Activated naive CD4-positive, alpha-beta T cell treated with anti-CD3 and anti-CD28 coated beads, Interleukin-2, amount 50 U/mL, for 24 hours (primary cell): Measurements from ENCODE around the gene NRBF2.

Experiments
- H3K27ac Mint-ChIP-seq: one replicate; pipeline ENCODE4 v1.8.0; 2021; ENCODE audit warnings: mild to moderate bottlenecking, mixed read lengths
- H3K27me3 Mint-ChIP-seq: one replicate; pipeline ENCODE4 v1.8.0; 2021; ENCODE audit warnings: mixed read lengths
- H3K36me3 Mint-ChIP-seq: one replicate; pipeline ENCODE4 v1.8.0; 2021; ENCODE audit warnings: mixed read lengths
- H3K4me1 Mint-ChIP-seq: one replicate; pipeline ENCODE4 v1.8.0; 2021; ENCODE audit warnings: mixed read lengths
- H3K4me3 Mint-ChIP-seq: one replicate; pipeline ENCODE4 v1.8.0; 2021; ENCODE audit warnings: mild to moderate bottlenecking, mixed read lengths
- H3K9me3 Mint-ChIP-seq: one replicate; pipeline ENCODE4 v1.8.0; 2021; ENCODE audit warnings: mixed read lengths

Gene NRBF2

GRCh38 chr10:63107943-63108437 is 25.1 kb upstream of the NRBF2 start:
- H3K27me3 Mint-ChIP-seq: peaks cover 4% of the 10 kb centered on the region
- no peaks in the 10 kb centered on the region for H3K9me3 Mint-ChIP-seq
- H3K4me3 Mint-ChIP-seq: no peak overlapping the region
- H3K4me1 Mint-ChIP-seq: no peaks in the 10 kb centered on the region
- H3K36me3 Mint-ChIP-seq: no peaks in the 10 kb centered on the region
- no peak overlapping the region for H3K27ac Mint-ChIP-seq

- H3K4me3 Mint-ChIP-seq: no peak overlapping the region
- H3K36me3 Mint-ChIP-seq: no peaks in the 10 kb centered on the region
- no peaks in the 10 kb centered on the region for H3K4me1 Mint-ChIP-seq
- no peaks in the 10 kb centered on the region for H3K9me3 Mint-ChIP-seq
- H3K27me3 Mint-ChIP-seq: peaks cover 4% of the 10 kb centered on the region
- H3K27ac Mint-ChIP-seq: no peak overlapping the region
Observed at GRCh38 chr10:63110940-63111339, 22.2 kb upstream of the NRBF2 start.

DNA sequence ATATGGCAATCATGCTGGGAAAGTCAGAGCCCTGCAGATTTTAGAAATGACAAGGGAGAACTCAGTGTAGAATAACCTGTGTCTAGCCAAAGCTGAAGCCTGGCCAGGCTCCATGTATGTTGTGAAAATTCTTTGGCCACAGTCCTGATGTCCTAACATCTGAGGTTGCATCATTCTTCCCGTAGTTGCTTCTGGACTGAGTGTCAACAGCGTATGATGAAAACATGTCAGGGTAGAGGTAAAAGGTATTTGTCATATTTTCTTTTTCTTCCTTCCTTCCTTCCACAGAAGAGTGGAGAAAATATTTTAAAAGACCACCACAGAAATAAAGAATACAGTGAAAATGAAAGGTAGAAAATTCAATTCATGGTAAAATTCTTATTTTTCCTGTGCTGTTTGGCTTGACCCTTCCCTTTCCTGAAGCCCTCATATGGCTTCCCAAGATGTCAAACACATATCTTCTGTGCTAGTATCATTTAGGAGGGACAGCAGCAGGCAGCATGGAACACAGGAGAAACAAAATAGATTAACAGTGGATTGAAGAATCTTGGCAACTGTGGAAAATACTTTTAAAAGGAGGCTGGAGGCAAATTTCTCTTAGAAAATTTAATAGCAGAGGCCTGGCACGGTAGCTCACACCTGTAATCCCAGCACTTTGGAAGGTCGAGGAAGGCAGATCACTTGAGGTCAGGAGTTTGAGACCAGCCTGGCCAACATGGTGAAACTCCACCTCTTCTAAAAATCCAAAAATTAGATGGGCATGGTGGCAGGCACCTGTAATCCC is 18.9 kb upstream of the NRBF2 start:
- no peaks in the 10 kb centered on the region for H3K9me3 Mint-ChIP-seq
- no peak overlapping the region for H3K27ac Mint-ChIP-seq
- no peaks in the 10 kb centered on the region for H3K36me3 Mint-ChIP-seq
- no peak overlapping the region for H3K4me3 Mint-ChIP-seq
- H3K4me1 Mint-ChIP-seq: no peaks in the 10 kb centered on the region
- peaks cover 2% of the 10 kb centered on the region for H3K27me3 Mint-ChIP-seq

DNA sequence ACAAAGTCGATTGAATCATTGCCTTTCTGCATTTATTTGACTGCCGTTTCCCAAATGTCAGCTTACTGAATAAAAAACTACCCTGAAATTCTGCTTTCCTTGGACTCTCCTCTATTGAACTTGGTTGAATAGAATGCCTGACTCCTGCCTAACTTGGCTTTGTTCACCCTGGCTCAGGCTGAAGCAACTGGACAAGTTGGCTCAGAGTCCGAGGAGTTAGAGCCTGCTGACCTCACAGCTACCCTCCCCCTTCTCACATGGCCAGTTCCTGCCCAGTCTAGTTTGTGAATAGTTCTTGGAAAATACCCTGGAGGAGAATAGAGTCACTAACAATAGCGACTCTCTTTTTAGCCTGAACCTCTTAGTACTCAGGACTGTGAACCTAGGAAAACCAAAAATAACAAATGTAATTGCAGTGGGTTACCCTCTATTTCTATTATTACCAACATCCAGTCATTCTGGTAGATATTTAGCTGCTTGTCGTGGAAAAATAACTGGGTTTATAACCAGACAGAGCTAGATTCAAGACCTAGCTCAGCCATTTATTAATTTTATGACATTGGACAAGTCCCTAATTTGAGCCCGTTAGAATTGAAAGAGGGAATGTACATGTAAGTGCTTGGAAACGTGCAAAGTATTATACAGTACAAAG is 17.3 kb upstream of the NRBF2 start:
- no peaks in the 10 kb centered on the region for H3K9me3 Mint-ChIP-seq
- peaks cover 2% of the 10 kb centered on the region for H3K27me3 Mint-ChIP-seq
- H3K4me3 Mint-ChIP-seq: no peak overlapping the region
- H3K4me1 Mint-ChIP-seq: no peaks in the 10 kb centered on the region
- H3K27ac Mint-ChIP-seq: no peak overlapping the region
- H3K36me3 Mint-ChIP-seq: no peaks in the 10 kb centered on the region

DNA sequence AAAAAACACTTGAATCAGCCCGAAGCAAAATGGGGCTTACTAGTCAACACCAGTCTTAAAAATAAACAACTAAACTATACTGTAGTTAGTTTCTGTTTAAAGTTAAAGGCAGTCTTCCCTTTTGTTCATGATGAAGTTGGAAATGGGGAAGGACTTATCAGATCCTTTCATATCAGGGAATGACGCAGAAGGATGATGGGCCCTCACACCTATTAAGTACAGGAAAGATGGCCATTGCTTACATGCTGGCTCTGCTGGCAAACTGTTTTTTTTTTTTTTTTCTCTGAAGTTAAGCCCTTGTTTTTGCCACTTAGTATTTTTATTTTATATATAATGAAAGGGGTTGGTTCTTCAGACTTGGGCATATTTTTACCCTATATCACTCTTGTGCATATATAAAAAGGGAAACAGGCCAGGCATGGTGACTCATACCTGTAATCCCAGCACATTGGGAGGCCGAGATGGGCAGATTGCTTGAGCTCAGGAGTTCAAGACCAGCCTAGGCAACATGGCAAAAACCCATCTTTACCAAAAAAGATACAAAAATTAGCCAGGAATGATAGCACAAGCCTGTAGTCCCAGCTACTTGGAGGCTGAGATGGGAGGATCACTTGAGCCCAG is 16.6 kb upstream of the NRBF2 start:
- Mint-ChIP-seq H3K4me1 (no peaks in the 10 kb centered on the region), H3K9me3 (no peaks in the 10 kb centered on the region), H3K27ac (no peak overlapping the region), H3K4me3 (no peak overlapping the region), H3K27me3 (peaks cover 2% of the 10 kb centered on the region), H3K36me3 (no peaks in the 10 kb centered on the region)

- Mint-ChIP-seq H3K27ac (no peak overlapping the region), H3K4me1 (no peaks in the 10 kb centered on the region), H3K36me3 (no peaks in the 10 kb centered on the region), H3K27me3 (peaks cover 2% of the 10 kb centered on the region), H3K4me3 (no peak overlapping the region), H3K9me3 (no peaks in the 10 kb centered on the region)
Observed at GRCh38 chr10:63119041-63119440, 14.1 kb upstream of the NRBF2 start.

- H3K4me3 Mint-ChIP-seq: no peak overlapping the region
- no peaks in the 10 kb centered on the region for H3K36me3 Mint-ChIP-seq
- no peak overlapping the region for H3K27ac Mint-ChIP-seq
- H3K27me3 Mint-ChIP-seq: peaks cover 2% of the 10 kb centered on the region
- H3K9me3 Mint-ChIP-seq: no peaks in the 10 kb centered on the region
- H3K4me1 Mint-ChIP-seq: no peaks in the 10 kb centered on the region
Observed at GRCh38 chr10:63120554-63120953, 12.6 kb upstream of the NRBF2 start.

DNA sequence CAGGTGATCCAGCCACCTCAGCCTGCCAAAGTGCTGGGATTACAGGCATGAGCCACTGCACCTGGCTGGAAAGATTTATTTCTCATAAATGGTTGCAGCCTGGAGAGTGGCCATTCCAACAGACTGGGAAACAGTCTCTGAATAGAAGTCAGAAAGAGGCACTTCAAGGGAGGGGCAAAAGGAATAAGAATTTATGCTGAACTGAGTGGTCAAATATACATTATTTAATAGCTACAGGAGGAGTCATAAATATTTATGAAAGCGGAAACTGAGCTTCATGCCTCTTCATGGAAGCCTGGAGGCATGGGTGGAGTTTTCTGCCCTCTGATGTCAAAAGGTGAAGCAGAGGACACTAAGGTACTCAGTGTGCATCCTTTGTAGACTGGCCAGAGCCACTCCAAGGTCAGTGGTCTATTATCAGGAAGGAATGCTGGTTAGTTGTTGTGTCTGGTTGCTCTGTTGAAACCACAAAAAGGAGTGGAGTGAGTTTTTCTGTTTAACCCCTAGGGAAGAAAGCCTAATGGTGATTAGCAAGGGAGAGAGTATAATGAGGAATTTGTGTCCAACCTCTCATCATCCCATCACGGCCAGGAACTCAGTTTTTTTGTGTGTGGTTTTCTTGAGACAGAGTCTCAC is 9.3 kb upstream of the NRBF2 start:
- Mint-ChIP-seq H3K4me3 (no peak overlapping the region), H3K27me3 (no peaks in the 10 kb centered on the region), H3K27ac (no peak overlapping the region), H3K9me3 (no peaks in the 10 kb centered on the region), H3K4me1 (no peaks in the 10 kb centered on the region), H3K36me3 (no peaks in the 10 kb centered on the region)

- Mint-ChIP-seq H3K27ac (no peak overlapping the region), H3K36me3 (no peaks in the 10 kb centered on the region), H3K4me3 (no peak overlapping the region), H3K9me3 (no peaks in the 10 kb centered on the region), H3K27me3 (no peaks in the 10 kb centered on the region), H3K4me1 (no peaks in the 10 kb centered on the region)
Observed at GRCh38 chr10:63125459-63125858, 7.7 kb upstream of the NRBF2 start.

- Mint-ChIP-seq H3K4me1 (peaks cover 5% of the 10 kb centered on the region), H3K27ac (no peak overlapping the region), H3K36me3 (no peaks in the 10 kb centered on the region), H3K9me3 (peaks cover 5% of the 10 kb centered on the region), H3K4me3 (no peak overlapping the region), H3K27me3 (no peaks in the 10 kb centered on the region)
Observed at GRCh38 chr10:63128443-63128842, 4.7 kb upstream of the NRBF2 start.

GRCh38 chr10:63129888-63130287 is 3.2 kb upstream of the NRBF2 start:
- Mint-ChIP-seq H3K9me3 (peaks cover 5% of the 10 kb centered on the region), H3K27me3 (no peaks in the 10 kb centered on the region), H3K36me3 (no peaks in the 10 kb centered on the region), H3K27ac (no peak overlapping the region), H3K4me1 (peaks cover 11% of the 10 kb centered on the region), H3K4me3 (no peak overlapping the region)

- H3K27ac Mint-ChIP-seq: peak overlapping the region; percentile 88
- peak overlapping the region; percentile 92 for H3K4me3 Mint-ChIP-seq
- no peaks in the 10 kb centered on the region for H3K36me3 Mint-ChIP-seq
- no peaks in the 10 kb centered on the region for H3K27me3 Mint-ChIP-seq
- peaks cover 5% of the 10 kb centered on the region for H3K9me3 Mint-ChIP-seq
- H3K4me1 Mint-ChIP-seq: peaks cover 29% of the 10 kb centered on the region
Observed at GRCh38 chr10:63132651-63133055, 475 bp upstream of the NRBF2 start.

DNA sequence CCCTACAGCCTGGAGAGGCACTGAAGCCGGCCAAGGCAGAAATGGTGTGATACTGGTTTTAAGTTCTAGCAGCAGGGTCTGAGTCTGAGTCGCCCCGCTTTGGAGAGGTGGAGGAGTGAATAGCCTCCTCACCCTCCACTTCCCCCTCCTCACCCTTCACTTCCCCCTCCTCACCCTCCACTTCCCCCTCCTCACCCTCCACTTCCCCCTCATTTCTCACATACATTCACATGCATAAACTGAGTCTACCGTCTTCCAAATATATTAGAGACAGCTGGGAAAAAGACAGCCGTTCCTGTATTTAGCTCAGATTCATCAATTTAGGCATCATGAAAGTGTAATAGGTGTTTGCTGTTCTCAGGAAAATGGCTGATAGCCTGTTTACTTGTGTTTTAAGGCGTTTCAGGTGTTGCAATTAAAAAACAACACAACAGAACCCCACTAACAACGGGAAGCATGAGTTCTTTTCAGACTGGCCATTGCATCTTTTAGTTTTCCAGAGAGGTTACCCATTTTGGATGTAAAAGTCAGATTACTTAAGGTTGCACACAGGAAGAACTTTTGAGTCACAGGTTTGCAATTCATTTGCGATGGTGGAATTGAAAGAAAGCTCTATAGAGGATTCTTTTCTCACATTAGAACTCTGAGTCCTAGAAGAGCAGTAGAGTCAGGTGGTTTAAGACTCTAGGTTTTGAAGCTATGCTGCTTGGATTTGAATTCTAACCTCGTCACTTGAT is 861 bp downstream of the NRBF2 start:
- no peaks in the 10 kb centered on the region for H3K36me3 Mint-ChIP-seq
- peaks cover 37% of the 10 kb centered on the region for H3K4me1 Mint-ChIP-seq
- peaks cover 5% of the 10 kb centered on the region for H3K9me3 Mint-ChIP-seq
- H3K4me3 Mint-ChIP-seq: peak overlapping the region; percentile 92
- peak overlapping the region; percentile 84 for H3K27ac Mint-ChIP-seq
- no peaks in the 10 kb centered on the region for H3K27me3 Mint-ChIP-seq

GRCh38 chr10:63137306-63137705 is 4.2 kb downstream of the NRBF2 start:
- Mint-ChIP-seq H3K4me3 (peak overlapping the region; percentile 30), H3K4me1 (peaks cover 65% of the 10 kb centered on the region), H3K27ac (no peak overlapping the region), H3K36me3 (peaks cover 3% of the 10 kb centered on the region), H3K27me3 (no peaks in the 10 kb centered on the region), H3K9me3 (no peaks in the 10 kb centered on the region)

GRCh38 chr10:63140077-63140476 is 6.9 kb downstream of the NRBF2 start:
- H3K27ac Mint-ChIP-seq: no peak overlapping the region
- peaks cover 74% of the 10 kb centered on the region for H3K4me1 Mint-ChIP-seq
- no peak overlapping the region for H3K4me3 Mint-ChIP-seq
- no peaks in the 10 kb centered on the region for H3K27me3 Mint-ChIP-seq
- H3K36me3 Mint-ChIP-seq: peaks cover 3% of the 10 kb centered on the region
- no peaks in the 10 kb centered on the region for H3K9me3 Mint-ChIP-seq
